Effector CD4-positive, alpha-beta T cell (primary cell): ENCODE data around the gene HK1.
"Not testable (repeated sequence)": the region's sequence is repeated elsewhere in the genome, so short reads cannot be mapped to it uniquely, and the experiment has no call there.

Experiments used
- DNase-seq: peaks from one replicate; pipeline ENCODE4 v3.0.0-alpha.2; 2020

Gene HK1

DNA sequence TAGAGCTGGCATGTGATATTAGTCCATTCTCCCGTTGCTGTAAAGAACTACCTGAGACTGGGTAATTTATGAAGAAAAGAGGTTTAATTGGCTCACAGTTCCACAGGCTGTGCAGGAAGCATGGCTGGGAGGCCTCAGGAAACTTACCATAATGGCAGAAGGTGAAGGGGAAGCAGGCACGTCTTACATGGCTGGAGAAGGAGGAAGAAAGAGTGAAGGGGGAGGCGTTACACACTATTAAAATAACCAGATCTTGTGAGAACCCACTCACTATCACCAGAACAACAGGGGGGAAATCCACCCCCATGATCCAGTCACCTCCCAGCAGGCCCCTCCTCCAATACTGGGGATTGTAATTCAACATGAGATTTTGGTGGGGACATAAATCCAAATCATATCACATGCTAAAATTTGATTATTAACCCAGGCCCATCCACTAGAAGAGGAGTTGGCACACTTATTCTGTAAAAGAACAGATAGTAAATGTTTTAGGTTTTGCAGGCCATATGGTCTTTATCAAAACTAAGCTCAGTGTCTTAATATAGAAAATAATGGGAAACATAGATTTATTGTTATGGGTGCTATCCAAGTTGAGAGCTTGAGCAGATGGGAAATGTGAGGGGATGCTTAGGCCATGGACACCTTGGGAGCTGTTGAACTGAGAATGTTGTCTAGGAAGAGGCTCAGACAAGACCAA is 18.6 kb upstream of the HK1 start:
- no peak for DNase-seq

DNA sequence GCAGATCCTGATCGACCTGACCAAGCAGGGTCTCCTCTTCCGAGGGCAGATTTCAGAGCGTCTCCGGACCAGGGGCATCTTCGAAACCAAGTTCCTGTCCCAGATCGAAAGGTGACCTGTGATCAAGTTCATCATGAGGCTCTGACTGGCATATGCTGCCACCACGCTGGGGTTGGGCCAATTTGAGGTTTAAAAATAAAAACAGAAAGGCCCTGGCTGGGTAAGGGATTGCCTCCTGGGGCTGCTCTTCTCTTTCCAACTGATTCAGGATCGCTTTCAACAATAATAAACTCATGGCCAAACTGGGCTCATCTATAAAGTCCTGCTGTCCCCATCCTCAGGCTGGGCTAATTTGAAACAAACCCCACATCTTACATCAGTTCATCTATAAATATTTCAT is 17.1 kb upstream of the HK1 start:
- DNase-seq: no peak

DNA sequence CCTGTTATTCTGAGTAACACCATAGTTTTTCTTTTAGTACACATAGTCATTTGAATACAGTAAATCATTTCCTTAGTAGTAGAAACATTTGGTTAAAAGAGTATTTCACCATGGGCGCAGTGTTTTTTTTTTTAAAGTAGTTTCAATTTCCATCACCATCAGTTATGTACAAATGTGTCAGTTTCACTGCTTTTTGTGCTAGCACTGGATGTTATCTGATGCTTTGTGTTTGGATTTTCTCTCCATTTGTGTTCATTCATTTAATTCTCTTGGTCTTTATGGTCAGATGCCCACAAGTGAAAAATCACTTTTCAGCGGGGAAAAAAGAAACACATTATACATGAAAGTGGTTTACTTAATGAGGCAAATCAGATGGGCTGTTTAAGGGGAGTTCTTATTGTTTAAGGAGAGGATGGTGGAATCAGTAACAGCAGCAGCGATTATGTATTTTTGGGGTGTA is 16.0 kb upstream of the HK1 start:
- no peak for DNase-seq

DNA sequence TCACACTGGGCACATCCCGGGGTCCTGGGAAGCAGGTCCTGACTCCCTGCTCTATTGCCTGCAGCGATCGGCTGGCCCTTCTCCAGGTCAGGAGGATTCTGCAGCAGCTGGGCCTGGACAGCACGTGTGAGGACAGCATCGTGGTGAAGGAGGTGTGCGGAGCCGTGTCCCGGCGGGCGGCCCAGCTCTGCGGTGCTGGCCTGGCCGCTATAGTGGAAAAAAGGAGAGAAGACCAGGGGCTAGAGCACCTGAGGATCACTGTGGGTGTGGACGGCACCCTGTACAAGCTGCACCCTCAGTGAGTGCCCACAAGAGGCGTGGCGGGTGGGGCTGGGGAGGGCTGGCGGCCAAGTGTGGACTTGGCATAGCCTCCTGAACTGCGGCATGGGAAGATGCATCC is 12.8 kb upstream of the HK1 start:
- no peak for DNase-seq

DNA sequence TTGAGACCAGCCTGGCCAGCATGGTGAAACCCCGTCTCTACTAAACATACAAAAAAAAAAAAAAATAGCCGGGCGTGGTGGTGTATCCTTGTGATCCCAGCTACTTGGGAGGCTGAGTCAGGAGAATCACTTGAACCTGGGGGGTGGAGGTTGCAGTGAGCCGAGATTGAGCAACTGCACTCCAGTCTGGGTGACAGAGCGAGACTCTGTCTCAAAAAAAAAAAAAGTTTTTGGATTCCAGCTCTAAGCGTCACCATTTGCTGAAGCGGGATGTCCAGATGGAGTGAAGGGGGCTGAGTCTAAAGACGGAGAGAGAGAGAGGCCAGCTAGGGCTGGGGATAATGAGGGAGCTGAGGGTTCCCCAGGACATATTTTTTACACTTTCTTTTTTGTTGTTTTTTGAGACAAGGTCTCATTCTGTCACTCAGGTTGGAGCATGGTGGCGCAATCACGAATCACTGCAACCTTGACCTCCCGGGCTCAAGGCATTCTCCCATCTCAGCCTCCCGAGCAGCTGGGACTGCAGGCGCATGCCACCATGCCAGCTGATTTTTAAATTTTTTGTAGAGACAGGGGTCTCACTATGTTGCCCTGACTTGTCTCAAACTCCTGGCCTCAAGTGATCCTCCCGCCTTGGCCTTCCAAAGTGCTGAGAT is 9.4 kb upstream of the HK1 start:
- no peak for DNase-seq

DNA sequence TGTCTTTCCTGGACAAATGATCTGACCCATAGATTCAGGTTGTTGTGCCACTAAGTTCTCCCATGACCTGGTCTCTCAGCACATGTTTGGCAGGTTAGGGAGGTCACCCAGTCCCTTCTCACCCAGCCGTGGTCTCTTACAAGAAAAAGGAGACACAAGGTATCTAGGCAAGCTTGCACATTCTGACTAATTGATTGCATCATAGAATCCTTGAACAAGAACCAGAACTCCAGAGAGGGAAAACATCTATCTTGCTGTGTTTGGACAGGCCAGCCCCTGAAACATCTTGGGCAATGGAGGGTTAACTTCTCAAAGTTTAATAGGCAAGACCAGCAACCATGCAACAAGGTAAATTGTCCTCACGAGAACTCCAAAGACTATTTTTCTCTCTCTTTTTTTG is 8.5 kb upstream of the HK1 start:
- DNase-seq: no peak

DNA sequence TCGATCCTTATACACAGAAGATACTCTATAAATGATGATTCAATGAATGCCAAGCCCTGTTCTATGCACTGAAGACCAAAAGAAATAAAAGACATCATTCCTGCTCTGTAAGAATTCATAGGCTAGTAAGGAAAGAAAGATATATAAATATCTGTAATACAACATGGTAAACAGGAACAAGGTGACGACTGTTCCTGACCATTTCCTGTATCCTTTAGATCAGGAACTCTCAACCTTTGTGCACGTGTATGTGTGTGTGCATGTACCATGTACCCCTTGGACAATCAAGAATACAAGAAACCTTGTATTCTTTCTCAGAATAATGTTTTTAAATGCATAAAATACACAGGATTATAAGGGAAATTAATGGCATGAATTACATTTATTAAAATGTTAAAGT is 7.3 kb upstream of the HK1 start:
- DNase-seq: no peak

DNA sequence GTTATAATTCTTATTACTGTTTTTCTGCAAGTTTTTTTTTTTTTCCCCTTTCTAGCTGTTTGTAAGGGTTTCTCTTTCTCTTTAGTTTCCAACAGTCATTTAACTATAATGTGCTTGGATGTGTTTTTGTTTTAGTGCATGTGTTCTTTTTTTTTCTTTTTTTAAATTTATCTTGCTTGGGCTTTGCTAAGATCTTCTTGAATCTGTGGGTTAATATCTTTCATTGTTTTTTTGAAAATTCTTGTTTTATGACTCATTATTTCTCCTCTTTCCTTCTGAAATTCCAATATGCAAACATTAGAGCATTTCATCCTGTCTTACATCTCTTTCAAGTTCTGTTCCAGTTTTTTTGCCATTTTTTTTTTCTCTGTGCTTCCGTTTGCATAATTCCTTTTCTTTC is 5.7 kb upstream of the HK1 start:
- no peak for DNase-seq

DNA sequence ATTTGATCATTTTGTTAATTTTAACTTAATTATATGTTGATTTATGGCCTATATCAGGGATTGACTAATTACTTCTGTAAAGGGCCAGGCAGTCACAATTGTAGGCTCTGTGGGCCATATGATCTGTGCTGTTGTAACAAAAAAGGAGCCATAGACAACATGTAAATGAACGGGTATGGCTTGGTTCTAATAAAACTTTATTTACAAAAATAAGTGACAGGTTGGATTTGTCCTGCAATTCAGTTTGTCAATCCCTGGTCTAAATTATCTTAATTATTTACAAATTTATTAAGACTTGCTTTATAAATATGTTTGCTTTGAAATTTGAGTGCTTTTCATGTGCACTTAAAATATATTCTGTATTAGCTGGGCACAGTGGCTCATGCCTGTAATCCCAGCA is 2.9 kb upstream of the HK1 start:
- DNase-seq: no peak

DNA sequence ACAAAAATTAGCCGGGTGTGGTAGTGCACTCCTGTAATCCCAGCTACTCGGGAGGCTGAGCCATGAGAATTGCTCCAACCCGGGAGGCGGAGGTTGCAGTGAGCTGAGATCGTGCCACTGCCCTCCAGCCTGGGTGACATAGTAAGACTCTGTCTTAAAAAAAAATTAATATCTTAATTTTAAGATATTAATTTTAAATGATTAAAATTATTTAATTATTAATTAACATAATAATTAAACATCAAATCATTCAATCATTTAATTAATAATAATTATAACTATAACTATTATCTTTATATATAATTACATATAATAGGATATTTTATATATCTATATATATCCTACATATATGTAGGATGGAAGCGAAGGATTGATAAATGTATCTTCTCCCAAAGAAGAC is 1.8 kb upstream of the HK1 start:
- DNase-seq: no peak

DNA sequence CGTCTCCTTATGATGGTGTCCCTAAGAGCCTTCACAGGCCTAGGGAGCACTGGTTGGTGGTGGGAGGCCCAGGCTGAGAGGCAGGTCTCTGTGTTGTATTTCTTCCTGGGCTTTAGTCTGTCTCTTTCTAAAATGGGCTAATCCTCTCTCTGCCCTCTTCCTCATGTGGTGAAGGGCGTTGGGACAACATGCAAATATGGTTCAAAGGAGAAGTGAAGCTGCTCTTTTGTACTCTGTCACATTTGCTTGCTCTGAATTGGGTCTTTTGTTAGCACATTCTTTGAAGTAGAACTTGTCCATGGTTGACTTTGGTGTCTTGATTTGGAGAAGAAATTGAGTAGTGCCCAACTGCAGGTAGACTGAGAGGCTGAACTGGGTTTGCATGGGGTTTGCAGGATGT is 814 bp downstream of the HK1 start:
- DNase-seq: no peak

DNA sequence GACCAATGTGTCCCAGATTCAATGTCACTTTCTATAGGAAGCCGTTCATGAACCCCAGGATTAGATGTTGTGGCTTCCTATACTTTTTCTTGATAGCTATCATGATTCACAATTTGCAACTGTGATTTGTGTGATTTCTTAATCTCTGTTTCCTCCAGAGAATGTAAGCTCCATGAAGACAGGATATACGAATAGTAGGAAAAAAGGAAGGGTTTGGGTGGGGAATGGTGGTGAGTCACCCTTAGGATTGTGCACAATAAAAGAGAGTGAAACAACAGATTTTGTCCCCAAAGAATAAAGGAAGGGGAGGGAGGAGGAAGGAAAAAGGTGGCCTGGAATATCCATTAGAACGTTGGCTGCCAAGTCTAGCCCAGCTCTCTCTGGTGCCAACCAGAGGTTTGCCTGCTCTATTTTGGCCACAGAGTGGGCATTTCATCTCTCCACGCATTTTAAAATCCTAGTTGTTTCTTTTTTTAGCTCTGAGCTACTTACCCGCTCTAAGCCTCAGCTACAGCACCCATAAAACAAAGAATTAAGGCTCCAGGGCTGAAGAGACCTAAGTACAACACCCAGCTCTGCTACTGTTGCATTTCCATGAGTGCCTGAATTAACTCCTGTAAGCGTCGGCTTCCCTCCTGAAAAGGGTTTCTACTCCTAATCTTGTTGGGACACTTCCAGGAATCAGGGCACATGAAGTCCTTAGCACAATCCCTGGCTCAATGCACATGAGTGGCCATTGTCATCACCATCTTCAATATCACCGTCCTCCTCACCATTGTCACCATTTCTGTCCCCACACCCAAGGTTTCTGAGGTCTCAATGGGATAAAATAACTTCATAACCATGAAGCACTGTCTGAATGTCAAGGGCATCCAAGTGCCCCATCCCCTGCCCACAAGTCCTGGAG is 3.5 kb downstream of the HK1 start:
- no peak for DNase-seq

DNA sequence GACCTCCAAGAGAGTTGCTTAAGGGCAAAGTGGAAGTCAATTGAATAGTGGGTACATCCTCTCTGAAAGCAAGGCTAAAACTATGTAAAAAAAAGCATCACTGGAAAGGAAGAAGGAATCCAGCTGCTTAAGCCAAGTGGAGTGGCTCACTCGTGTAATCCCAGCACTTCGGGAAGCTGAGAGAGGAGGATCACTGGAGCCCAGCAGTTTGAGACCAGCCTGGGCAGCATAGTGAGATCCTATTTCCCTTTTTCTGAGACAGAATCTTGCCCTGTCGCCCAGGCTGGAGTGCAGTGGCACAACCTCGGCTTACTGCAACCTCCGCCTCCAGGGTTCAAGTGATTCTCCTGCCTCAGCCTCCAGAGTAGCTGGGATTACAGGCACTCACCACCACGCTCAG is 6.1 kb downstream of the HK1 start:
- DNase-seq: not testable (repeated sequence)

DNA sequence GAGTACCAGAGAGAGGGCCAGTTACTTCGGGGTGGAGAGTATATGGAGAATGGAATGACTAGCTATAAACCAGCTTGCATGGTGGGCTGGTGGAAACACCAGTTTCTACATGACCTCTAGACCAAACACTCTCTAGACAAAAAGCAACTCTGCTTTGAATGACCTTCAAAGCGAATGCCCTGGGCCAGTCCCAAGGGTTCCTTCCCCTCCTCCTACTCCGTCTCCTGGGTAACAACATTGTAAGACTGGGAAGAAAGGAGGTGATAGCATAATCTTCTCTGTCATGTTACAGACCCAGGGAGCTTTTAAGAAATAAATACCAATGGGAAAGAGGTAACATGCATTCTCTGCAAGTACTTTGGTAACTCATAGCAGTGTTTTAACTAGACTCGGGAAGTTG is 7.4 kb downstream of the HK1 start:
- DNase-seq: no peak

DNA sequence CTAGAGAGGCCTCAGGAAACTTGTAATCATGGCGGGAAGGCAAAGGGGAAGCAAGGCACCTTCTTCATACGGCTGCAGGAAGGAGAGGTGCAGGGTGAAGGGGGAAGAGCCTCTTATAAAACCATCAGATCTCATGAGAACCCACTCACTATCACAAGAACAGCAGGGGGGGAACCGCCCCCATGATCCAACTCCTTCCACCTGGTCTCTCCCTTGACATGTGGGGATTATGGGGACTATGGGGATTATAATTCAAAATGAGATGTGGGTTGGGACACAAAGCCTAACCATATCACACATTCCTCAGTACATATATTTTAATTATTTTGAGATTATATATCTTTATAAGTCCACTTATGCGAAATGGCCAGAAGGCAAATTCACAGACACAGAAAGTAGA is 8.9 kb downstream of the HK1 start:
- no peak for DNase-seq

DNA sequence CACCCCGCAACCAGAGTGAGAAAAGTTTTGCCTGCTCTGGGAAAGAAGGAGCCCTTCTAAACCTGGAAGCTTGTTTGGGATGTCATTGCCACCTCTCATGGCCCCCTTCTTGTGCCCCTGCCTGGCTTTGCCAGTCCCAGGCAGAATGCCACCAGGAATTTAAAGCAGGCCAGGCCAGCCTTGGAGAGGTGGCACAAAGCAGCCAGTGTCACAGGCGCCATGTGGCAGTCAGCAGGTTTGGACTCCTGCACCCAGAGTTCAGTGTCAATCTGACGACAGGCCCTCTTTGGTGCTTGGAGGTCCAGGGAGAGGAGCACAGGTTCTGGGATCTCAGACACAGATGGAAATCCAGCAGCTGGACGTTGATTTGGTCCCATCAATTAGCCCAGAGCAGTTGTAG is 12.7 kb downstream of the HK1 start:
- no peak for DNase-seq

DNA sequence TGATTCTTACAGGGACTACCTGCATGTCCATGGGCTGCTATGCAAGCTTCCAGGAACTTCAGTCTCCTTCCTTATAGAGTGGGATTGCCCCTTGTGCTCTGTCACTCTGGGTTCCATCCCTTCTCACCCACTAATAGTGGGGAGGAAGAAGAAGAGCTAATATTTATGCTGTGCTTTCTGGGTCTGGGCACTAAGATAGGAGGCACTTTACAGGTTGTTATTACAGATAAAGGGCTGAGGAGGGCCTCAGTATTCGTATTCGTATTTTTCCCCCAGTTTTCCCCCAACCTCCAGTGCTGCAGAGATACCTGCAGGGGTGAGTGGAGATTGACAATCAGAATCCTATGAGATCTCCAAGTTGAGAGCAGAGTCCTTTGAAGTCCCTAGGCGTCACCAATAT is 14.2 kb downstream of the HK1 start:
- no peak for DNase-seq

DNA sequence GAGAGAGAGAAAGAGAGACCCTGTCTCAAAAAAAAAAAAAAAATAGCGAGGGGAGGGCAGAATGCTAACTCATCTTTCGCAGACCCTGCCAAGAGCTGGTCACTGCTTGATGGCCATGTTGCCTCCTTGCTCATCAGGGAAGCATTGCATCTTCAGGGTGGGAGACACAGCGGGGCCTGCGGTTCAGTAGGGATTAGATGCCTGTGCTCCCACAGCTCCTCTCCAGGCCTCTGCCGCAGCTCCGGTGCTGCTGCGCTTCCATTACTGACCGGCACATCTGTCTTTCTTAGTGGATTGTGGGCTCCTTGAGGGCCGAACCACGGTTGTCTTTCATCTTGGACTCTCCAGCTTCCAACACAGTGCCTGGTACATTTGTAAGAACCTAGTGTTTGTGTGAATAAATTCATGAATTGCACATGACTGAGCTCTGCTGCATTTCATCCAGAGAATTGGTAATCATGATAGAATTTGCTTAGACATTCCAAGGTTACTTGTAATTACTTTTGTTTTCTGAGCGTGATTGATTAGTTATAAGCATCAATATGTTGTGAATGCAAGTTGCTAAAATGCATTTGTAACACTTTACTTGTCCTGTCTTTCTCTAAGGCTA is 16.8 kb downstream of the HK1 start:
- DNase-seq: no peak

DNA sequence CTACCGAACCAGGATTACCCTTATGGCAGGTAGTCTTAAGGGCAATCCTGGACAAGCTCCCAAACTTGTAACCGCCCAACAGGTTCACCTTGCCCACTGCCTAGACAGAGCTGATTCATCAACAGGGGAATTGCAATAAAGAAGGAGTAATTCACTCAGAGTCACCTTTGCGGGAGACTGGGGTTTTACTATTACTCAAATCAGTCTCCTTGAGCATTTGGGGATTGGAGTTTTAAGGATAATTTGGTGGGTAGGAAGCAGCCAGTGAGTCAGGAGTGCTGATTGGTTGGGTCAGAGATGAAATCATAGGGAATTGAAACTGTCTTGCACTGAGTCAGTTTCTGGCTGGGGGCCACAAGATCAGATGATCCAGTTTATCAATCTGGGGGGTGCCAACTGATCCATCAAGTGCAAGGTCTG is 25.3 kb downstream of the HK1 start:
- DNase-seq: no peak

DNA sequence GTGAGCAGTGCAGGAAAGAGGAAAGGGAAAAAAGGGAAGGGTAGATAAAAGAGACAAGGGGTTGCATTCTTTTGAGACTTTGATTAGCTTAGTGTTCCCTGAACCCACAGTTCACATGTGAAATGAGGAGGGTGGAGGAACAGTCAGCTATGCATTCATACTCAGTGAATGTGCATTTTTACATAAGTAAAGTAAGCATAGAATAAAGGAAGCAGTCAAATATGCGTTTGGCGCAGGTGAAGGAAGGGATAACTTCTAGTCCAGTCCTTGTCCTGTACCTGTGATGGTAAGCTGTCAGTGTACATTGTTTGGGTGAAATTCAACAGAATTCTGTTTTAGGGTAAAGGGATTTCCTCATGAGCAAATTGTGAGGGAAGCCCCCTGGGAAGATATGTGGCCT is 28.1 kb downstream of the HK1 start:
- DNase-seq: no peak

DNA sequence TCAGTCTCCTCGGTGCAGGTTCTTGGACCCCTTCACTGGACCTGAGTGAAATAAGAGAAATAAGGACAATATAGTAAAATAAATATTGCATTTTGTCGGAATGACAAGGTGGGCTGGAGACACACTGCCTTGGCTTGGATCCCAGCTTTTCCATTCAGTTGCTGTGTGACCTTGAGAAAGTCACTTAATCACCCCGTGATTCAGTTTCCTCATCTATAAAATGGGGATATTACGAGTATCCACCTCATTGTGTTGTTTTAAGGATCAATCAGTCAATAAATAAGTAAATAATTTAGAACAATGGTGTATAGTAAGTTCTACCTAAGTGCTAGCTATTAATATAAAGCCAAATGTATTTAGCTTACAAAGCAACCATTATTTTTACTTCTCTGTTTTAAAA is 29.1 kb downstream of the HK1 start:
- no peak for DNase-seq

DNA sequence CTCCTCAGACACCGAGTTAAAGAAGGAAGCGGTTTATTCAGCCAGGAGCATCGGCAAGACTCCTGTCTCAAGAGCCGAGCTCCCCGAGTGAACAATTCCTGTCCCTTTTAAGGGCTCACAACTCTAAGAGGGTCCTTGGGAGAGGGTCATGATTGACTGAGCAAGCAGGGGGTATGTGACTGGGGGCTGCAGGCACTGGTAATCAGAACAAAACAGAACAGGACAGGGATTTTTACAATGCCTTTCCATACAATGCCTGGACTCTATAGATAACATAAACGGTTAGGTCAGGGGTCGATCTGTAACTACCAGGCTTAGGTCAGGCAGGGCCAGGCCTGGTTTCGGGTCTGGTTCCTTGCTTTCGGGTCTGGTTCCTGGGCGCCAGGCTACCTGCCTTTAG is 30.0 kb downstream of the HK1 start:
- DNase-seq: not testable (repeated sequence)

DNA sequence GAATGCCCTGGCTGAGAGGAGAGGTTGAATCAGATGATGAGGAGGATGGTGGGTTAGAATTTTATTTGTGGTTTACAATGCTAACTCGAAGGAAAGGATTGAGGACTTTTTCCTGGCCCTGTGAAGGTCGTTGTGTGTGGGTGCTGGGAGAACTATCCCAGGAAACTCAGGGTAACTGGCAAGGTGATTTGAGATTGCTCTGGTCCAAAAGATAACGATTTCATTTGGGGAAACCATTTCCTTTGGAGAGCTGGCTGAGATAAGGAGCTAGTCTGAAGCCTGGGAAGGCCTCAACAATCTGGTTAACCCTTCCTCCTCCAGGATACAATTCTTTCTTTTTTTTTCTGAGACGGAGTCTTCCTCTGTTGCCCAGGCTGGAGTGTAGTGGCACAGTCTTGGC is 33.0 kb downstream of the HK1 start:
- DNase-seq: no peak
